ENCODE results near the gene LRPPRC.

The LRPPRC gene

GRCh38 chr2:43898134-43898837, 97.5 kb downstream of the LRPPRC start:
- peak; percentile 44 for DNase-seq
- Histone ChIP-seq H3K4me1 (no peaks in the 10 kb centered on the region), H3K36me3 (peaks cover 90% of the 10 kb centered on the region), H3K27me3 (no peaks in the 10 kb centered on the region), H3K9me3 (no peaks in the 10 kb centered on the region), H3K4me3 (ENCODE audit: low read depth, low read length) (no peak overlapping the region)
- peak; percentile 47 for TF ChIP-seq CTCF (IDR thresholded peaks at IDR 0.05; ENCODE audit: low read depth, low read length)

- no peaks in the 10 kb centered on the region for H3K4me1 ChIP-seq
- H3K9me3 ChIP-seq = no peaks in the 10 kb centered on the region
- no peak for TF ChIP-seq CTCF (IDR thresholded peaks at IDR 0.05; ENCODE audit: low read depth, low read length)
- no peak overlapping the region for H3K4me3 ChIP-seq (ENCODE audit: low read depth, low read length)
- peaks cover 92% of the 10 kb centered on the region for H3K36me3 ChIP-seq
- no peak for DNase-seq
- H3K27me3 ChIP-seq = no peaks in the 10 kb centered on the region
These were observed 98.3 kb downstream of the LRPPRC start for GRCh38 chr2:43897492-43897891.

GRCh38 chr2:43896906-43897305, 98.9 kb downstream of the LRPPRC start:
- TF ChIP-seq CTCF (IDR thresholded peaks at IDR 0.05; ENCODE audit: low read depth, low read length) = no peak
- no peak overlapping the region for H3K4me3 ChIP-seq (ENCODE audit: low read depth, low read length)
- H3K4me1 ChIP-seq = no peaks in the 10 kb centered on the region
- no peak for DNase-seq
- no peaks in the 10 kb centered on the region for H3K9me3 ChIP-seq
- no peaks in the 10 kb centered on the region for H3K27me3 ChIP-seq
- peaks cover 92% of the 10 kb centered on the region for H3K36me3 ChIP-seq

GRCh38 chr2:43894743-43895142, 101.0 kb downstream of the LRPPRC start:
- H3K4me1 ChIP-seq = no peaks in the 10 kb centered on the region
- H3K4me3 ChIP-seq (ENCODE audit: low read depth, low read length) = no peak overlapping the region
- H3K36me3 ChIP-seq = peaks cover 94% of the 10 kb centered on the region
- DNase-seq = no peak
- H3K9me3 ChIP-seq = no peaks in the 10 kb centered on the region
- TF ChIP-seq CTCF (IDR thresholded peaks at IDR 0.05; ENCODE audit: low read depth, low read length) = no peak
- no peaks in the 10 kb centered on the region for H3K27me3 ChIP-seq

- TF ChIP-seq CTCF (IDR thresholded peaks at IDR 0.05; ENCODE audit: low read depth, low read length) = no peak
- Histone ChIP-seq H3K4me3 (ENCODE audit: low read depth, low read length) (no peak overlapping the region), H3K27me3 (no peaks in the 10 kb centered on the region), H3K9me3 (no peaks in the 10 kb centered on the region), H3K36me3 (peaks cover 93% of the 10 kb centered on the region), H3K4me1 (no peaks in the 10 kb centered on the region)
- no peak for DNase-seq
These were observed 104.9 kb downstream of the LRPPRC start for GRCh38 chr2:43890855-43891254.

GRCh38 chr2:43889416-43889815, 106.4 kb downstream of the LRPPRC start:
- no peak overlapping the region for H3K4me3 ChIP-seq (ENCODE audit: low read depth, low read length)
- no peak for DNase-seq
- no peak for TF ChIP-seq CTCF (IDR thresholded peaks at IDR 0.05; ENCODE audit: low read depth, low read length)
- H3K27me3 ChIP-seq = no peaks in the 10 kb centered on the region
- no peaks in the 10 kb centered on the region for H3K4me1 ChIP-seq
- H3K9me3 ChIP-seq = no peaks in the 10 kb centered on the region
- peaks cover 86% of the 10 kb centered on the region for H3K36me3 ChIP-seq
